Common myeloid progenitor, CD34-positive (primary cell): Measurements from ENCODE around the gene SNAI3.

Experiments
- CTCF ChIA-PET: fragments of 350-600 bp; sonication (Branson Sonifier 250); formaldehyde crosslinking; loops from one replicate; lab custom pipeline; 2021; ENCODE audit warnings: antibody characterized with exemption; lab: Charles Lee
- POLR2A ChIA-PET: fragments of 350-600 bp; sonication (Branson Sonifier 250); formaldehyde crosslinking; loops from one replicate; lab custom pipeline; 2021; ENCODE audit warnings: antibody characterized with exemption; lab: Charles Lee
- DNase-seq, 3 donors: peaks; one replicate each; pipeline versions ENCODE4 v3.0.0 to v3.0.0-alpha.2; 2013
- H3K27ac ChIP-seq, 2 experiments: 1 replicate in 1 of 2; 2 replicates in 1 of 2; pipeline ENCODE4 v1.7.0; 2013; ENCODE audit warnings: inconsistent platforms in 2 of 2, low read length in 2 of 2, mild to moderate bottlenecking in 2 of 2, low read depth in 1 of 2, moderate library complexity in 1 of 2; ENCODE audit not compliant: severe bottlenecking in 2 of 2, insufficient read depth in 1 of 2, poor library complexity in 1 of 2
- H3K27me3 ChIP-seq, 5 experiments: replicated peaks in 2 of 5; 1 replicate in 3 of 5; 2 replicates in 2 of 5; pipeline versions ENCODE4 v1.6.1 to v1.7.0; 2013; ENCODE audit warnings: low read length in 4 of 5, mild to moderate bottlenecking in 2 of 5, moderate library complexity in 2 of 5, inconsistent platforms in 1 of 5; ENCODE audit not compliant: insufficient read depth in 5 of 5, control insufficient read depth in 4 of 5
- H3K36me3 ChIP-seq, 4 experiments: 1 replicate in 2 of 4; 2 replicates in 2 of 4; pipeline versions ENCODE4 v1.6.1 to v1.7.0; 2013; ENCODE audit warnings: low read length in 3 of 4, control low read depth in 1 of 4, mild to moderate bottlenecking in 1 of 4; ENCODE audit not compliant: control insufficient read depth in 4 of 4, insufficient read depth in 4 of 4
- H3K4me1 ChIP-seq, 4 experiments: 1 replicate in 3 of 4; 2 replicates in 1 of 4; pipeline versions ENCODE4 v1.6.1 to v1.7.1; 2013; ENCODE audit warnings: low read length in 3 of 4, mild to moderate bottlenecking in 3 of 4, control low read depth in 1 of 4, inconsistent platforms in 1 of 4, moderate library complexity in 1 of 4; ENCODE audit not compliant: control insufficient read depth in 4 of 4, insufficient read depth in 4 of 4; ENCODE audit errors: control extremely low read depth in 1 of 4
- H3K4me3 ChIP-seq, 7 experiments: 1 replicate in 4 of 7; 2 replicates in 3 of 7; pipeline versions ENCODE4 v1.5.1 to v1.7.0; 2013; ENCODE audit warnings: mild to moderate bottlenecking in 7 of 7, low read length in 6 of 7, moderate library complexity in 6 of 7, inconsistent platforms in 2 of 7, low read depth in 2 of 7, control low read depth in 1 of 7; ENCODE audit not compliant: insufficient read depth in 4 of 7, control insufficient read depth in 1 of 7; ENCODE audit errors: extremely low read depth in 1 of 7
- H3K9me3 ChIP-seq, 5 experiments: 1 replicate in 4 of 5; 2 replicates in 1 of 5; pipeline versions ENCODE4 v1.6.1 to v1.7.1; 2013; ENCODE audit warnings: low read length in 4 of 5, mild to moderate bottlenecking in 2 of 5, inconsistent platforms in 1 of 5, low read depth in 1 of 5, moderate library complexity in 1 of 5; ENCODE audit not compliant: control insufficient read depth in 4 of 5, insufficient read depth in 2 of 5; ENCODE audit errors: control extremely low read depth in 1 of 5
- WGBS: methylation state at CpG from one replicate; pipeline ENCODE4 v1.1.5; 2013; ENCODE audit not compliant: insufficient coverage; 5-methylcytosine and 5-hydroxymethylcytosine counted together

Gene SNAI3

GRCh38 chr16:88633684-88634140 is 52.6 kb downstream of the SNAI3 start:
- DNase-seq: peak in 2 of 3 donors; percentile 35 to 43
- ChIA-PET POLR2A (interaction anchor here (1.1 kb wide), 1 partner anchor 84 kb away, joined by 3 read pairs; no protein-coding TSS in a partner anchor), CTCF (interaction anchor here (0.9 to 1.8 kb wide), 4 partner anchors 10 to 51 kb away, joined by 3 to 7 read pairs (median 3); no protein-coding TSS in a partner anchor)
- Histone ChIP-seq H3K27ac (no peak overlapping the region), H3K36me3 (peaks cover 0 to 39% (median 27%) of the 10 kb centered on the region in 4 experiments), H3K9me3 (no peaks in the 10 kb centered on the region), H3K4me3 (peak overlapping the region in 4 of 7 experiments; percentile 46 to 72 (median 66)), H3K27me3 (peaks cover 0 to 47% (median 8%) of the 10 kb centered on the region in 5 experiments), H3K4me1 (peaks cover 0 to 26% (median 19%) of the 10 kb centered on the region in 4 experiments)
- 19% methylated on average over 21 of the region's 23 CpGs for whole genome bisulfite sequencing

GRCh38 chr16:88632587-88632930 is 53.7 kb downstream of the SNAI3 start:
- Histone ChIP-seq H3K4me1 (peaks cover 0 to 27% (median 17%) of the 10 kb centered on the region in 4 experiments), H3K36me3 (peaks cover 0 to 50% (median 37%) of the 10 kb centered on the region in 4 experiments), H3K27ac (no peak overlapping the region), H3K4me3 (no peak overlapping the region), H3K27me3 (peaks cover 0 to 35% (median 3%) of the 10 kb centered on the region in 5 experiments), H3K9me3 (no peaks in the 10 kb centered on the region)
- ChIA-PET POLR2A (interaction anchor here (1.1 kb wide), 1 partner anchor 85 kb away, joined by 3 read pairs; no protein-coding TSS in a partner anchor), CTCF (interaction anchor here (0.9 to 1.8 kb wide), 4 partner anchors 16 to 53 kb away, joined by 3 to 7 read pairs (median 3); no protein-coding TSS in a partner anchor)
- 97% methylated on average over 8 of the region's 11 CpGs for WGBS
- DNase-seq: no peak

GRCh38 chr16:88631920-88632586 is 54.3 kb downstream of the SNAI3 start:
- WGBS: 97% methylated on average over 21 of the region's 30 CpGs
- CTCF ChIA-PET: interaction anchor here (1.0 to 1.8 kb wide), 2 partner anchors 23 to 53 kb away, joined by 3 to 7 read pairs; no protein-coding TSS in a partner anchor
- Histone ChIP-seq H3K4me1 (peaks cover 0 to 25% (median 17%) of the 10 kb centered on the region in 4 experiments), H3K27ac (no peak overlapping the region), H3K36me3 (peaks cover 0 to 55% (median 39%) of the 10 kb centered on the region in 4 experiments), H3K9me3 (no peaks in the 10 kb centered on the region), H3K27me3 (peaks cover 0 to 30% (median 2%) of the 10 kb centered on the region in 5 experiments), H3K4me3 (no peak overlapping the region)
- no peak for DNase-seq
- POLR2A ChIA-PET: interaction anchor here (0.6 to 0.7 kb wide), 2 partner anchors 33 to 43 kb away, joined by 3 read pairs; no protein-coding TSS in a partner anchor

GRCh38 chr16:88631384-88631783 is 54.9 kb downstream of the SNAI3 start:
- ChIA-PET CTCF (no interaction called here), POLR2A (interaction anchor here (0.6 to 0.7 kb wide), 2 partner anchors 32 to 43 kb away, joined by 3 read pairs; no protein-coding TSS in a partner anchor)
- no peak overlapping the region for H3K27ac ChIP-seq
- no peak for DNase-seq
- H3K4me3 ChIP-seq: no peak overlapping the region
- H3K36me3 ChIP-seq: peaks cover 0 to 61% (median 44%) of the 10 kb centered on the region in 4 experiments
- 94% methylated on average over 10 of the region's 16 CpGs for WGBS
- peaks cover 0 to 24% (median 17%) of the 10 kb centered on the region in 4 experiments for H3K4me1 ChIP-seq
- H3K9me3 ChIP-seq: no peaks in the 10 kb centered on the region
- H3K27me3 ChIP-seq: peaks cover 0 to 23% (median 2%) of the 10 kb centered on the region in 5 experiments

- Histone ChIP-seq H3K27ac (no peak overlapping the region), H3K9me3 (no peaks in the 10 kb centered on the region), H3K4me1 (peaks cover 0 to 24% (median 17%) of the 10 kb centered on the region in 4 experiments), H3K36me3 (peaks cover 0 to 62% (median 45%) of the 10 kb centered on the region in 4 experiments), H3K27me3 (peaks cover 0 to 19% (median 2%) of the 10 kb centered on the region in 5 experiments), H3K4me3 (no peak overlapping the region)
- ChIA-PET CTCF (no interaction called here), POLR2A (no interaction called here)
- 98% methylated on average over 23 of the region's 23 CpGs for WGBS
- DNase-seq: no peak
Measured at GRCh38 chr16:88630941-88631340, 55.4 kb downstream of the SNAI3 start.

- peaks cover 0 to 24% (median 17%) of the 10 kb centered on the region in 4 experiments for H3K4me1 ChIP-seq
- 100% methylated on average over 8 of the region's 12 CpGs for WGBS
- no peak for DNase-seq
- ChIA-PET POLR2A (no interaction called here), CTCF (no interaction called here)
- no peak overlapping the region for H3K4me3 ChIP-seq
- peaks cover 0 to 14% (median 2%) of the 10 kb centered on the region in 5 experiments for H3K27me3 ChIP-seq
- no peaks in the 10 kb centered on the region for H3K9me3 ChIP-seq
- peaks cover 0 to 66% (median 47%) of the 10 kb centered on the region in 4 experiments for H3K36me3 ChIP-seq
- no peak overlapping the region for H3K27ac ChIP-seq
Measured at GRCh38 chr16:88630433-88630832, 55.9 kb downstream of the SNAI3 start.
